ENCODE data around the gene ATP6V0D1. TPM values are rescaled to one million over a fixed set of nuclear protein-coding genes. Genes with fewer than 3 reads are reported as not detected.

ATP6V0D1 gene
- total RNA-seq, 3 donors from 2014 or later (not counting 1 experiment from before 2014, with no cell fraction given) = 76.0 to 84.9 (median 83.3) TPM

- peaks cover 53 to 83% of the 10 kb centered on the region in 2 donors for H3K4me1 Mint-ChIP-seq
- no peaks in the 10 kb centered on the region for H3K27me3 Mint-ChIP-seq (ENCODE audit: low read depth in 2 of 2)
- Histone ChIP-seq H3K9me3 (ENCODE audit: control insufficient read depth, insufficient read depth, low read length) (no peaks in the 10 kb centered on the region), H3K27ac (ENCODE audit: low read length) (no peak overlapping the region), H3K27me3 (ENCODE audit: control insufficient read depth, insufficient read depth, low read length) (no peaks in the 10 kb centered on the region), H3K36me3 (ENCODE audit: control insufficient read depth, insufficient read depth, low read length) (peaks cover 19% of the 10 kb centered on the region), H3K4me3 (ENCODE audit: low read length) (no peak overlapping the region), H3K4me1 (ENCODE audit: control insufficient read depth, insufficient read depth, low read length) (peaks cover 22% of the 10 kb centered on the region)
- H3K27ac Mint-ChIP-seq = peak overlapping the region; percentile 59 to 68
- H3K9me3 Mint-ChIP-seq = no peaks in the 10 kb centered on the region
- DNase-seq (no peak), ATAC-seq (no peak)
- intact Hi-C loops (cut with micrococcal nuclease) = no loop called here
- WGBS (ENCODE audit: insufficient coverage) = 87% methylated on average over 7 of the region's 7 CpGs
- no peak for TF ChIP-seq CTCF (IDR thresholded peaks at IDR 0.05)
- H3K4me3 Mint-ChIP-seq = no peak overlapping the region
- H3K36me3 Mint-ChIP-seq = no peaks in the 10 kb centered on the region
Observed at GRCh38 chr16:67459066-67459860, 21.7 kb downstream of the ATP6V0D1 start.

GRCh38 chr16:67458121-67458641, 22.8 kb downstream of the ATP6V0D1 start:
- Mint-ChIP-seq H3K27me3 (ENCODE audit: low read depth in 2 of 2) (no peaks in the 10 kb centered on the region), H3K4me1 (peaks cover 55 to 83% of the 10 kb centered on the region in 2 donors), H3K36me3 (no peaks in the 10 kb centered on the region), H3K9me3 (no peaks in the 10 kb centered on the region), H3K4me3 (no peak overlapping the region), H3K27ac (peak overlapping the region; percentile 59 to 68)
- no peaks in the 10 kb centered on the region for H3K27me3 ChIP-seq (ENCODE audit: control insufficient read depth, insufficient read depth, low read length)
- no peak overlapping the region for H3K4me3 ChIP-seq (ENCODE audit: low read length)
- H3K36me3 ChIP-seq (ENCODE audit: control insufficient read depth, insufficient read depth, low read length) = peaks cover 25% of the 10 kb centered on the region
- ATAC-seq = no peak
- no peak for DNase-seq
- 98% methylated on average over 6 of the region's 6 CpGs for WGBS (ENCODE audit: insufficient coverage)
- no peak overlapping the region for H3K27ac ChIP-seq (ENCODE audit: low read length)
- no peak for TF ChIP-seq CTCF (IDR thresholded peaks at IDR 0.05)
- no peaks in the 10 kb centered on the region for H3K9me3 ChIP-seq (ENCODE audit: control insufficient read depth, insufficient read depth, low read length)
- H3K4me1 ChIP-seq (ENCODE audit: control insufficient read depth, insufficient read depth, low read length) = peaks cover 22% of the 10 kb centered on the region
- intact Hi-C loops (cut with micrococcal nuclease) = no loop called here

GRCh38 chr16:67457611-67458010, 23.3 kb downstream of the ATP6V0D1 start:
- intact Hi-C loops (cut with micrococcal nuclease) = no loop called here
- ATAC-seq (no peak), DNase-seq (no peak)
- Histone ChIP-seq H3K4me3 (ENCODE audit: low read length) (no peak overlapping the region), H3K36me3 (ENCODE audit: control insufficient read depth, insufficient read depth, low read length) (peaks cover 27% of the 10 kb centered on the region), H3K27ac (ENCODE audit: low read length) (no peak overlapping the region), H3K4me1 (ENCODE audit: control insufficient read depth, insufficient read depth, low read length) (peaks cover 22% of the 10 kb centered on the region), H3K27me3 (ENCODE audit: control insufficient read depth, insufficient read depth, low read length) (no peaks in the 10 kb centered on the region), H3K9me3 (ENCODE audit: control insufficient read depth, insufficient read depth, low read length) (no peaks in the 10 kb centered on the region)
- TF ChIP-seq CTCF (IDR thresholded peaks at IDR 0.05) = no peak
- 95% methylated on average over 7 of the region's 7 CpGs for WGBS (ENCODE audit: insufficient coverage)
- Mint-ChIP-seq H3K4me3 (no peak overlapping the region), H3K27ac (peak overlapping the region; percentile 73 to 86), H3K36me3 (no peaks in the 10 kb centered on the region), H3K4me1 (peaks cover 55 to 86% of the 10 kb centered on the region in 2 donors), H3K27me3 (ENCODE audit: low read depth in 2 of 2) (no peaks in the 10 kb centered on the region), H3K9me3 (no peaks in the 10 kb centered on the region)

Measured in natural killer cell (primary cell).